OCI-LY7 (cell line): ENCODE data around the gene PLD5.

ENCODE experiments used
- CTCF ChIP-seq: fragments of 200-600 bp; sonication (generic); conservative IDR thresholded peaks from 2 replicates; pipeline ENCODE4 v1.5.1; 2014; ENCODE audit warnings: mild to moderate bottlenecking, antibody characterized with exemption, low read length, moderate library complexity, mixed read lengths
- EZH2phosphoT487 ChIP-seq: fragments of 200-600 bp; sonication (generic); IDR thresholded peaks from 2 replicates; pipeline ENCODE4 v1.6.1; 2018; ENCODE audit warnings: low read depth, borderline replicate concordance, mild to moderate bottlenecking, mixed run types, antibody characterized with exemption, low read length, moderate library complexity, mixed read lengths

DNA sequence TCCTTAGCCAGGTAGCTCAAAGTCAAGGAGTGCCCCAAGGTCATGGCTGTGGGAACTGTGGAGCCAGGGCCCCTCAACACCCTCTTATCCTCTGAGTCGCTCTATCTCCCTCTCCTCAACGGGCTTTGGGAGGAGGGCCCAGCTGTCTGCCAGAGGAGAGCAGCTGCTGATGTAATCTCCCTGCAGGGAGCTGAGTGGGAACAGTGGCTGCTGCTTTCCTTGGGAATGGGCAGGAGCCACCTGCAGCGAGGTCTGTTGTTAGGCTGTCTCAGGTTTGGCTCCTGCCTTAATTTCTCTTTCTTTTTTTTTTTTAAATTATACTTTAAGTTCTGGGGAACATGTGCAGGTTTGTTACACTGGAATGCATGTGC is 466.8 kb downstream of the PLD5 start:
- TF ChIP-seq CTCF (no peak), EZH2phosphoT487 (no peak)
